Measurements from ENCODE around the gene NCAM2.

- TF ChIP-seq EZH2 (IDR thresholded peaks at IDR 0.05; ENCODE audit: low read length, unreplicated experiment) (no peak), EZH2phosphoT487 (IDR thresholded peaks at IDR 0.05; ENCODE audit: borderline replicate concordance, low read length) (no peak)
- TF ChIP-seq, protein P1, sequence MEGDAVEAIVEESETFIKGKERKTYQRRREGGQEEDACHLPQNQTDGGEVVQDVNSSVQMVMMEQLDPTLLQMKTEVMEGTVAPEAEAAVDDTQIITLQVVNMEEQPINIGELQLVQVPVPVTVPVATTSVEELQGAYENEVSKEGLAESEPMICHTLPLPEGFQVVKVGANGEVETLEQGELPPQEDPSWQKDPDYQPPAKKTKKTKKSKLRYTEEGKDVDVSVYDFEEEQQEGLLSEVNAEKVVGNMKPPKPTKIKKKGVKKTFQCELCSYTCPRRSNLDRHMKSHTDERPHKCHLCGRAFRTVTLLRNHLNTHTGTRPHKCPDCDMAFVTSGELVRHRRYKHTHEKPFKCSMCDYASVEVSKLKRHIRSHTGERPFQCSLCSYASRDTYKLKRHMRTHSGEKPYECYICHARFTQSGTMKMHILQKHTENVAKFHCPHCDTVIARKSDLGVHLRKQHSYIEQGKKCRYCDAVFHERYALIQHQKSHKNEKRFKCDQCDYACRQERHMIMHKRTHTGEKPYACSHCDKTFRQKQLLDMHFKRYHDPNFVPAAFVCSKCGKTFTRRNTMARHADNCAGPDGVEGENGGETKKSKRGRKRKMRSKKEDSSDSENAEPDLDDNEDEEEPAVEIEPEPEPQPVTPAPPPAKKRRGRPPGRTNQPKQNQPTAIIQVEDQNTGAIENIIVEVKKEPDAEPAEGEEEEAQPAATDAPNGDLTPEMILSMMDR (conservative IDR thresholded peaks at IDR 0.05; ENCODE audit: low read depth, low read length) = no peak
Observed at GRCh38 chr21:21045518-21045917, 47.3 kb downstream of the NCAM2 start.

All from PC-3 (cell line).